HFFc6 (cell line): Measurements from ENCODE around the gene MAP2K6. TPM values are rescaled to one million over a fixed set of nuclear protein-coding genes. Genes with fewer than 3 reads are reported as not detected.

ENCODE experiments used
- DNase-seq: peaks from one replicate; pipeline ENCODE4 v3.0.0-alpha.2; 2018
- H3K27ac Mint-ChIP-seq: 2 replicates; pipeline ENCODE4 v1.8.0; 2020; ENCODE audit warnings: mild to moderate bottlenecking, mixed read lengths
- H3K27me3 Mint-ChIP-seq: 2 replicates; pipeline ENCODE4 v1.8.0; 2021; ENCODE audit warnings: mild to moderate bottlenecking, moderate library complexity, mixed read lengths; ENCODE audit not compliant: insufficient read depth
- H3K36me3 Mint-ChIP-seq: 2 replicates; pipeline ENCODE4 v1.8.0; 2021; ENCODE audit warnings: low read depth, mixed read lengths
- H3K4me1 Mint-ChIP-seq: 2 replicates; pipeline ENCODE4 v1.8.0; 2020; ENCODE audit warnings: low read depth, mixed read lengths
- H3K4me3 Mint-ChIP-seq: 2 replicates; pipeline ENCODE4 v1.8.0; 2020; ENCODE audit warnings: mild to moderate bottlenecking, moderate library complexity, mixed read lengths
- H3K9me3 Mint-ChIP-seq: 2 replicates; pipeline ENCODE4 v1.8.0; 2020; ENCODE audit warnings: mild to moderate bottlenecking, mixed read lengths
- CTCF ChIP-seq: fragments of 200-600 bp; sonication (generic); IDR thresholded peaks from 2 replicates; pipeline ENCODE4 v1.5.0; 2021; ENCODE audit warnings: antibody characterized with exemption, mild to moderate bottlenecking
- total RNA-seq, 6 experiments: library from RNA; stranded (reverse); fragmentation: NEBNext Ultra II Directional; extraction: Animal tissue kit (Norgen Biotek cat#: 25700); gene quantifications; 2 replicates in 1 of 6; 3 replicates in 5 of 6; pipeline ENCODE4 v1.2.3, GENCODE V29; 2021

Gene MAP2K6
- total RNA-seq, 6 experiments from 2014 or later = 0.06 to 0.66 (median 0.09) TPM; not detected in 1

GRCh38 chr17:69588316-69588715 lies 173.8 kb downstream of the MAP2K6 start:
- H3K9me3 Mint-ChIP-seq = no peaks in the 10 kb centered on the region
- no peak overlapping the region for H3K4me3 Mint-ChIP-seq
- TF ChIP-seq CTCF = no peak
- no peak overlapping the region for H3K27ac Mint-ChIP-seq
- H3K36me3 Mint-ChIP-seq = no peaks in the 10 kb centered on the region
- DNase-seq = no peak
- peaks cover 44% of the 10 kb centered on the region for H3K4me1 Mint-ChIP-seq
- H3K27me3 Mint-ChIP-seq = no peaks in the 10 kb centered on the region

GRCh38 chr17:69588827-69589239 lies 174.3 kb downstream of the MAP2K6 start:
- Mint-ChIP-seq H3K4me1 (peaks cover 49% of the 10 kb centered on the region), H3K9me3 (no peaks in the 10 kb centered on the region), H3K4me3 (no peak overlapping the region), H3K27ac (no peak overlapping the region), H3K36me3 (no peaks in the 10 kb centered on the region), H3K27me3 (no peaks in the 10 kb centered on the region)
- no peak for TF ChIP-seq CTCF
- no peak for DNase-seq

- Mint-ChIP-seq H3K36me3 (no peaks in the 10 kb centered on the region), H3K4me3 (no peak overlapping the region), H3K27me3 (no peaks in the 10 kb centered on the region), H3K27ac (no peak overlapping the region), H3K4me1 (peaks cover 62% of the 10 kb centered on the region), H3K9me3 (no peaks in the 10 kb centered on the region)
- DNase-seq = no peak
- TF ChIP-seq CTCF = no peak
Measured at GRCh38 chr17:69590671-69591070, 176.2 kb downstream of the MAP2K6 start.

GRCh38 chr17:69592692-69593350 lies 178.3 kb downstream of the MAP2K6 start:
- no peak for TF ChIP-seq CTCF
- Mint-ChIP-seq H3K27me3 (no peaks in the 10 kb centered on the region), H3K36me3 (no peaks in the 10 kb centered on the region), H3K27ac (peak overlapping the region; percentile 90), H3K9me3 (no peaks in the 10 kb centered on the region), H3K4me1 (peaks cover 64% of the 10 kb centered on the region), H3K4me3 (peak overlapping the region; percentile 73)
- peak; percentile 89 for DNase-seq

- Mint-ChIP-seq H3K36me3 (no peaks in the 10 kb centered on the region), H3K27me3 (no peaks in the 10 kb centered on the region), H3K4me3 (peak overlapping the region; percentile 32; the same call in 1 of the 2 replicates), H3K27ac (peak overlapping the region; percentile 80), H3K4me1 (peaks cover 67% of the 10 kb centered on the region), H3K9me3 (no peaks in the 10 kb centered on the region)
- TF ChIP-seq CTCF = no peak
- DNase-seq = peak; percentile 28
Measured at GRCh38 chr17:69593351-69593715, 178.8 kb downstream of the MAP2K6 start.
